Measurements from ENCODE around the gene TPRG1L.

TPRG1L gene

DNA sequence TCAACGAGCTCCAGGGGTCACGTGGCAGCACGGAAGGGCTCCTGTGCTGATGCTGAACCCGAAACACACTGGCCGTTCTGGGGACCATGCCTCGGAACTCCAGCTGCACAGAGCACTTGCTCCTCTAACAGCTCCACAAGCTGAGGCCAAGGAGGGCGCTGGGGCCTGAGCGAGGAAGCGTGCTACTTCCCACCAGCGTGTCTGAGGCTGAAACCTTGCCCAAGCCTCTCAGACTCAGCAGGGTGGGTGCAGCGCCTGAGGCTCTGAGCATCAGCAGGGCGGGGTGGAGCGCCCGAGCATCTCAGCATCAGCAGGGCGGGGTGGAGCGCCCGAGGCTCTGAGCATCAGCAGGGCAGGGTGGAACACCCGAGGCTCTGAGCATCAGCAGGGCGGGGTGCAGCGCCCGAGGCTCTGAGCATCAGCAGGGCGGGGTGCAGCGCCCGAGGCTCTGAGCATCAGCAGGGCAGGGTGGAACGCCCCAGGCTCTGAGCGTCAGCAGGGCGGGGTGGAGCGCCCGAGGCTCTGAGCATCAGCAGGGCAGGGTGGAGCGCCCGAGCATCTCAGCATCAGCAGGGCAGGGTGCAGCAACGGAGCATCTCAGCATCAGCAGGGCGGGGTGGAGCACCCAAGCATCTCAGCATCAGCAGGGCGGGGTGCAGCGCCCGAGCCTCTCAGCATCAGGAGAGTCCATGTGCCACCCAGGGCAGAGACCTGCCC is 15.5 kb downstream of the TPRG1L start:
- H3K27ac ChIP-seq (ENCODE audit: low read depth, low read length, poor library complexity, severe bottlenecking), result no peak overlapping the region
- H3F3A ChIP-seq (ENCODE audit: insufficient read depth, low read length), result no peaks in the 10 kb centered on the region
- H3K9me2 ChIP-seq (ENCODE audit: low read depth, low read length), result no peaks in the 10 kb centered on the region
- H3K9me3 ChIP-seq (ENCODE audit: low read length), result no peaks in the 10 kb centered on the region
- TF ChIP-seq, protein P1, sequence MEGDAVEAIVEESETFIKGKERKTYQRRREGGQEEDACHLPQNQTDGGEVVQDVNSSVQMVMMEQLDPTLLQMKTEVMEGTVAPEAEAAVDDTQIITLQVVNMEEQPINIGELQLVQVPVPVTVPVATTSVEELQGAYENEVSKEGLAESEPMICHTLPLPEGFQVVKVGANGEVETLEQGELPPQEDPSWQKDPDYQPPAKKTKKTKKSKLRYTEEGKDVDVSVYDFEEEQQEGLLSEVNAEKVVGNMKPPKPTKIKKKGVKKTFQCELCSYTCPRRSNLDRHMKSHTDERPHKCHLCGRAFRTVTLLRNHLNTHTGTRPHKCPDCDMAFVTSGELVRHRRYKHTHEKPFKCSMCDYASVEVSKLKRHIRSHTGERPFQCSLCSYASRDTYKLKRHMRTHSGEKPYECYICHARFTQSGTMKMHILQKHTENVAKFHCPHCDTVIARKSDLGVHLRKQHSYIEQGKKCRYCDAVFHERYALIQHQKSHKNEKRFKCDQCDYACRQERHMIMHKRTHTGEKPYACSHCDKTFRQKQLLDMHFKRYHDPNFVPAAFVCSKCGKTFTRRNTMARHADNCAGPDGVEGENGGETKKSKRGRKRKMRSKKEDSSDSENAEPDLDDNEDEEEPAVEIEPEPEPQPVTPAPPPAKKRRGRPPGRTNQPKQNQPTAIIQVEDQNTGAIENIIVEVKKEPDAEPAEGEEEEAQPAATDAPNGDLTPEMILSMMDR (IDR thresholded peaks at IDR 0.05; ENCODE audit: low read length), result no peak
- TF ChIP-seq EZH2 (IDR thresholded peaks at IDR 0.05; ENCODE audit: borderline replicate concordance, low read length), result no peak
- no peaks in the 10 kb centered on the region for H3K4me1 ChIP-seq (ENCODE audit: insufficient read depth, low read length, severe bottlenecking)
- H2AFZ ChIP-seq (ENCODE audit: low read length), result no peak overlapping the region
- no peaks in the 10 kb centered on the region for H3K79me2 ChIP-seq (ENCODE audit: insufficient read depth, low read length)
- H4K20me1 ChIP-seq (ENCODE audit: insufficient read depth, low read length), result no peaks in the 10 kb centered on the region
- H3K36me3 ChIP-seq (ENCODE audit: insufficient read depth, low read length), result peaks cover 43% of the 10 kb centered on the region
- H3K27me3 ChIP-seq (ENCODE audit: insufficient read depth, low read length), result no peaks in the 10 kb centered on the region
- H3K4me2 ChIP-seq (ENCODE audit: low read length), result no peak overlapping the region
- no peak overlapping the region for H3K4me3 ChIP-seq (ENCODE audit: low read depth, low read length, poor library complexity, severe bottlenecking)
- H3K9ac ChIP-seq (ENCODE audit: low read length), result no peak overlapping the region

DNA sequence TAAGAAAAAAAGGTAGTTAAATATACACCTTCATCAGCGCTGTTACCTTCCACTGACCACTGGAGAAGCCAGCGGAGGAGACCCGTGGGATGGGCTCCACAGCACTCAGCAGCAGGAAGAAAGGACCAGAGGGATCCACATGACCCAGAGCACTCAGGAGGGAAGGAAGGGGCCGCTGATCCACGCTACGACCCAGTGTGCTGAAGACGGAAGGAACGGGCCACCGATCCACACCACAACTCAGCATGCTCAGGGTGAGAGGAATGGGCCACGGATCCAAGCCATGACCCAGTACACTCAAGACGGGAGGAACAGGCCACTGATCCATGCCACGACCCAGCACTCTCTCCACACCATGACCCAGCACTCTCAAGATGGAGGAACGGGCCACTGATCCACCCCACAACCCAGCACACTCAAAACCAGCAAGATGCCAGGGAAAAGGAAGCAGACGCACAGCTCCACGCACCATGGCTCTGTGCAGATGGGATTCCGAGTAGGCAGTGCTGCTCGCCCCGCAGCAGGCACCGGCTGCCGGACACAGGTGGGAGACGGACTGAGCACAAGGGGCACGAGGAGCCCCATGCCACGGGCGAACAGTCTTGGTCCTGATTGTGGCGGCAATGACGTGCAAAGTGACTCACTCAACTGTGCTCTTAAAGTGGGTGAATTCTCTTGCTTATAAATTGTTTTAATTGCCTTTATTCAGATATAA is 16.4 kb downstream of the TPRG1L start:
- H3F3A ChIP-seq (ENCODE audit: insufficient read depth, low read length), result no peaks in the 10 kb centered on the region
- H3K4me2 ChIP-seq (ENCODE audit: low read length), result no peak overlapping the region
- peaks cover 34% of the 10 kb centered on the region for H3K36me3 ChIP-seq (ENCODE audit: insufficient read depth, low read length)
- no peak overlapping the region for H3K27ac ChIP-seq (ENCODE audit: low read depth, low read length, poor library complexity, severe bottlenecking)
- H3K4me3 ChIP-seq (ENCODE audit: low read depth, low read length, poor library complexity, severe bottlenecking), result no peak overlapping the region
- no peaks in the 10 kb centered on the region for H3K4me1 ChIP-seq (ENCODE audit: insufficient read depth, low read length, severe bottlenecking)
- no peaks in the 10 kb centered on the region for H3K9me2 ChIP-seq (ENCODE audit: low read depth, low read length)
- no peaks in the 10 kb centered on the region for H3K79me2 ChIP-seq (ENCODE audit: insufficient read depth, low read length)
- no peak for TF ChIP-seq EZH2 (IDR thresholded peaks at IDR 0.05; ENCODE audit: borderline replicate concordance, low read length)
- TF ChIP-seq, protein P1 (IDR thresholded peaks at IDR 0.05; ENCODE audit: low read length), result no peak
- H3K9ac ChIP-seq (ENCODE audit: low read length), result no peak overlapping the region
- no peaks in the 10 kb centered on the region for H3K9me3 ChIP-seq (ENCODE audit: low read length)
- H2AFZ ChIP-seq (ENCODE audit: low read length), result no peak overlapping the region
- H3K27me3 ChIP-seq (ENCODE audit: insufficient read depth, low read length), result no peaks in the 10 kb centered on the region
- no peaks in the 10 kb centered on the region for H4K20me1 ChIP-seq (ENCODE audit: insufficient read depth, low read length)

DNA sequence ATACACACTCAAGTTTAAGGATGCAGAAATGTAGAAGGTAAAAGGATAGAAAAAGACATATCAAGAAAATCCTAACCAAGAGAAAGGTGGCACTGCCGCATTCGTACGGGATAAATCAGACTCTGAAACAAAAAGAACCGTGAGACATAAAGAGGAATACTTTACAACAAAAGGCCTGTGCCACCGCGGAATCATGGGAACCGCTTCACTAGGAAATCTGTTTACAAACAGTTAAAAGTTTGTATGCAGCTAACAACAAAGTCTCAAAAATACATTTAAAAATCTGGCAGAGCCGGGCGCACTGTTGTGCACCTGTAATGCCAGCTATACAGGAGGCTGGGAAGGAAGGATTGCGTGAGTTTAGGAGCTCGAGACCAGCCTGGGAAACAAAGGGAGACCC is 17.0 kb downstream of the TPRG1L start:
- Histone ChIP-seq H3F3A (ENCODE audit: insufficient read depth, low read length) (no peaks in the 10 kb centered on the region), H3K79me2 (ENCODE audit: insufficient read depth, low read length) (no peaks in the 10 kb centered on the region), H3K9me2 (ENCODE audit: low read depth, low read length) (no peaks in the 10 kb centered on the region), H4K20me1 (ENCODE audit: insufficient read depth, low read length) (no peaks in the 10 kb centered on the region), H3K4me3 (ENCODE audit: low read depth, low read length, poor library complexity, severe bottlenecking) (no peak overlapping the region), H3K9ac (ENCODE audit: low read length) (no peak overlapping the region), H3K9me3 (ENCODE audit: low read length) (no peaks in the 10 kb centered on the region), H3K27ac (ENCODE audit: low read depth, low read length, poor library complexity, severe bottlenecking) (no peak overlapping the region), H3K27me3 (ENCODE audit: insufficient read depth, low read length) (no peaks in the 10 kb centered on the region), H3K36me3 (ENCODE audit: insufficient read depth, low read length) (peaks cover 33% of the 10 kb centered on the region; the same call in 1 of the 2 replicates), H3K4me2 (ENCODE audit: low read length) (no peak overlapping the region), H2AFZ (ENCODE audit: low read length) (no peak overlapping the region), H3K4me1 (ENCODE audit: insufficient read depth, low read length, severe bottlenecking) (no peaks in the 10 kb centered on the region)
- TF ChIP-seq EZH2 (IDR thresholded peaks at IDR 0.05; ENCODE audit: borderline replicate concordance, low read length), result no peak
- TF ChIP-seq, protein P1 (IDR thresholded peaks at IDR 0.05; ENCODE audit: low read length), result no peak

All from OCI-LY1 (cell line).